K562 (cell line): Measurements from ENCODE around the gene ELP5. TPM values are rescaled to one million over a fixed set of nuclear protein-coding genes. Genes with fewer than 3 reads are reported as not detected.

Source experiments
- C11orf30 ChIP-seq: fragments of 450-650 bp; IDR thresholded peaks from 2 replicates; pipeline ENCODE4 v1.6.1; 2016; ENCODE audit warnings: low read depth, mild to moderate bottlenecking
- CTBP1 ChIP-seq: fragments of 450-650 bp; IDR thresholded peaks from 2 replicates; pipeline ENCODE4 v1.6.1; 2016; ENCODE audit warnings: borderline replicate concordance
- CXXC5 ChIP-seq: fragments of 250-450 bp; sonication (Bioruptor Pico); IDR thresholded peaks from 2 replicates; pipeline ENCODE4 v1.8.0; 2022; ENCODE audit warnings: inconsistent platforms, mild to moderate bottlenecking, moderate library complexity
- FOSL1 ChIP-seq: fragments of 200-800 bp; sonication (Bioruptor generic); conservative IDR thresholded peaks from 2 replicates; pipeline ENCODE4 v1.6.1; 2016; ENCODE audit warnings: missing genetic modification characterization, missing compliant biosample characterization
- JUNB ChIP-seq: fragments of 450-650 bp; formaldehyde crosslinking; conservative IDR thresholded peaks from 2 replicates; pipeline ENCODE4 v1.4.0; 2020; ENCODE audit warnings: mild to moderate bottlenecking
- JUND ChIP-seq, 2 experiments: IDR thresholded peaks; 2 replicates in 1 of 2; 3 replicates in 1 of 2; pipeline ENCODE4 v1.6.1; 2011; ENCODE audit warnings: borderline replicate concordance in 2 of 2, low read depth in 2 of 2, low read length in 2 of 2, improper control_type of control experiment in 1 of 2, missing biosample characterization in 1 of 2, missing genetic modification characterization in 1 of 2, missing genetic modification reagents in 1 of 2
- MED1 ChIP-seq: sonication (generic); formaldehyde crosslinking; IDR thresholded peaks from 2 replicates; pipeline ENCODE4 v1.8.1; 2023; ENCODE audit warnings: missing genetic modification reagents, borderline replicate concordance
- RBFOX2 ChIP-seq: fragments of 200-400 bp; formaldehyde crosslinking; IDR thresholded peaks from 2 replicates; pipeline ENCODE4 v1.6.1; 2017; ENCODE audit warnings: low read depth, mild to moderate bottlenecking, low read length, moderate library complexity
- SUPT5H ChIP-seq: fragments of 450-650 bp; IDR thresholded peaks from 2 replicates; pipeline ENCODE4 v1.6.1; 2016
- U2AF2 ChIP-seq: fragments of 200-400 bp; formaldehyde crosslinking; optimal IDR thresholded peaks from 2 replicates; pipeline ENCODE3; 2017; ENCODE audit warnings: low read depth, mild to moderate bottlenecking, low read length
- ZNF224 ChIP-seq: sonication (generic); formaldehyde crosslinking; IDR thresholded peaks from 2 replicates; pipeline ENCODE4 v1.8.0; 2022; ENCODE audit warnings: mild to moderate bottlenecking, missing genetic modification reagents
- ZNF316 ChIP-seq: fragments of 450-650 bp; IDR thresholded peaks from 2 replicates; pipeline ENCODE4 v1.6.1; 2016
- polyA plus RNA-seq, 8 experiments: library from polyadenylated mRNA; depleted of rRNA in 4 of 8; stranded (reverse) in 5 of 8; unstranded in 3 of 8; fragments of >200 nt; fragmentation: Nextera tagmentation in 2 of 8; fragmentation: Illumina TruSeq in 1 of 8; extraction: Ambion mirVana in 2 of 8; extraction: Trizol in 1 of 8; gene quantifications; 2 replicates each; pipeline versions ENCODE4 v1.2.1 to v1.2.3, GENCODE V29; 2011 to 2014; ENCODE audit warnings: inconsistent platforms in 1 of 8, missing spikeins in 1 of 8
- total RNA-seq, 7 experiments: library from RNA; depleted of rRNA in 6 of 7; stranded (reverse); fragments of >200 nt in 6 of 7; fragmentation: Illumina TruSeq in 2 of 7; extraction: Trizol in 2 of 7; gene quantifications; 2 replicates each; pipeline versions ENCODE4 v1.2.1 to v1.2.3, GENCODE V29; 2011 to 2021; ENCODE audit warnings: low replicate concordance in 1 of 7
- TF ChIP-seq, protein P1 (sequence below): sonication (generic); formaldehyde crosslinking; IDR thresholded peaks from 2 replicates; pipeline ENCODE4 v1.9.0; 2022; ENCODE audit warnings: mild to moderate bottlenecking, missing genetic modification reagents

The ELP5 gene
- total and polyA plus RNA-seq, 9 of the 15 experiments (the other 6 are each of a cell fraction or from before 2014, with no cell fraction given) = 25.7 to 77.9 (median 52.9) TPM

DNA sequence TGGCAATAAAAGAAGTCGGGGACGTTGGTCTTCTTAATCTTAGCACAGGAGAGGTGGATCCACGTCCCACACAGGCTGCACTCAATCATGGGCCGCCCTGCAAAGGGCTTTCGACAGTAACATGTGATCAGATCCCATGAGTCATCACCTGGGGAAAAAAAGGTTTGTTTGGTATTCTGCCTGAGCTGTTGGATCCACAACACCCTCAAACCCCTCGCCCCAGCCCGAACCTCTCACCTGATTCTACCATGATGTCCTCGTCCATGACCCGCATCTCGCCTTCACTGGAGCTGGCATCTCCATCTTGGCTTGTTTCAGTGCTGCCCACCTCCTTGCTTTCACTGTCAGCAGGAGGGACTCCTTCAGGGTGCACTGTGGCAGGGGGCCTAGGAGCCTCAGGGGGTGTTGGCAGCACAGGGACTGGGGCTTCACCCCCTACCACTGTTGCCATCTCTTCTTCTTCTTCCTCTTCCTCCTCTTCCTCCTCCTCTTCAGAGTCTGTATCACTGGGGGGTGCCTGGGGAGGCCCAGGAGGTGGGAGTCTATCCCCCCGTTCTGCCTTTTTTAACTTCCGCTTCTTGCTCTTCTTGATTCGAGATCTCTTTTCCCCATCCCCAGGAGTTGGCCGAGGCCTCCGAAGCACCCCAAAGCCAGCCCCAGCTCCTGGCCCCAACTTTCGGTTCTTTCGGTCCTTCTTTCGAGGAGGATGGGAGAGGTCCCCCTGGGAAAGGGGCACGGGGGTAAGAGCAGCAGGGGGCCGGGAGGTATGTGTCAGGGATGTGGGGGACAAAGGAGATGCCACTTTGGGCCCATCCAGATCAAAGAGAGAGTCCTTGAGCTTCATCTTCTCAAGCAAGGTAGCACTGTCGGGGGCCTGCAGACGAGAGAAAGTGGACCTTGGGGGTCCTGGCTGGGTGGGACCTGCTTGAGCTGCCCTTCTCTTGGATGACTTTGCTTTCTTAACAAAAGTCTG lies 16.0 kb upstream of the ELP5 start (continued):
- TF ChIP-seq C11orf30 (0 out of 2 replicates have a peak, but pooled peaks have one; percentile 17), ZNF224 (CRISPR knock-in tag) (no peak), JUND (IDR thresholded peaks at IDR 0.05; ENCODE audit: borderline replicate concordance, low read depth, low read length) (peak; percentile 85), JUND (tag; IDR thresholded peaks at IDR 0.05; ENCODE audit: borderline replicate concordance, low read depth, low read length) (peak; percentile 71; the same call in 2 of the 3 replicates), RBFOX2 (peak; percentile 37; the same call in 1 of the 2 replicates), U2AF2 (no peak), MED1 (peak; percentile 39; the same call in 1 of the 2 replicates), FOSL1 (tag) (peak; percentile 84), CTBP1 (no peak), CXXC5 (CRISPR knock-in tag) (0 out of 2 replicates have a peak, but pooled peaks have one; percentile 32), ZNF316 (peak; percentile 38; the same call in 1 of the 2 replicates), JUNB (CRISPR knock-in tag) (no peak), SUPT5H (peak; percentile 41)
- TF ChIP-seq, protein P1, sequence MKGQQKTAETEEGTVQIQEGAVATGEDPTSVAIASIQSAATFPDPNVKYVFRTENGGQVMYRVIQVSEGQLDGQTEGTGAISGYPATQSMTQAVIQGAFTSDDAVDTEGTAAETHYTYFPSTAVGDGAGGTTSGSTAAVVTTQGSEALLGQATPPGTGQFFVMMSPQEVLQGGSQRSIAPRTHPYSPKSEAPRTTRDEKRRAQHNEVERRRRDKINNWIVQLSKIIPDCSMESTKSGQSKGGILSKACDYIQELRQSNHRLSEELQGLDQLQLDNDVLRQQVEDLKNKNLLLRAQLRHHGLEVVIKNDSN (CRISPR knock-in tag) = 0 out of 2 replicates have a peak, but pooled peaks have one; percentile 23
- TF ChIP-seq, all 486 proteins: peak for 15
